Breast epithelium (tissue), 4 donors: ENCODE data around the gene UGT2B28. TPM values are rescaled to one million over a fixed set of nuclear protein-coding genes. Genes with fewer than 3 reads are reported as not detected.
"Not testable (repeated sequence)": the region's sequence is repeated elsewhere in the genome, so short reads cannot be mapped to it uniquely, and the experiment has no call there.

Source experiments
- DNase-seq, 2 donors: peaks; one replicate each; pipeline ENCODE4 v3.0.0-alpha.2; 2019; ENCODE audit warnings: low spot score in 2 of 2
- H3K27ac ChIP-seq, 2 donors: fragments of 200-600 bp; sonication (generic) in 1 of 2; one replicate each; pipeline ENCODE4 v1.5.1; 2016 to 2019; ENCODE audit warnings: mild to moderate bottlenecking in 1 of 2
- H3K27me3 ChIP-seq, 2 donors: fragments of 200-600 bp; sonication (generic) in 1 of 2; one replicate each; pipeline versions ENCODE4 v1.5.1 to v1.6.0; 2017 to 2019; ENCODE audit warnings: control low read depth in 1 of 2, mild to moderate bottlenecking in 1 of 2
- H3K36me3 ChIP-seq: fragments of 200-600 bp; one replicate; pipeline ENCODE4 v1.5.1; 2019
- H3K4me1 ChIP-seq, 2 donors: fragments of 200-600 bp; sonication (generic); one replicate each; pipeline ENCODE4 v1.5.1; 2016 to 2019; ENCODE audit warnings: control low read depth in 1 of 2
- H3K4me3 ChIP-seq, 3 donors: fragments of 200-600 bp; sonication (generic); 1 replicate in 2 of 3; 2 replicates in 1 of 3; pipeline ENCODE4 v1.5.1; 2016 to 2019; ENCODE audit warnings: mild to moderate bottlenecking in 3 of 3, moderate library complexity in 2 of 3
- H3K9me3 ChIP-seq, 2 donors: fragments of 200-600 bp; sonication (generic) in 1 of 2; one replicate each; pipeline ENCODE4 v1.5.1; 2016 to 2019; ENCODE audit warnings: control low read depth in 1 of 2
- POLR2A ChIP-seq: fragments of 450-650 bp; IDR thresholded peaks from one replicate; pipeline ENCODE4 v1.6.1; 2016; ENCODE audit warnings: antibody characterized with exemption, mild to moderate bottlenecking, moderate library complexity
- POLR2AphosphoS5 ChIP-seq, 3 donors: sonication (generic); formaldehyde crosslinking; IDR thresholded peaks; one replicate each; pipeline ENCODE4 v1.6.1; 2017; ENCODE audit warnings: antibody characterized with exemption in 3 of 3
- intact Hi-C: fragments of 100-400 bp; cut with DNase I; formaldehyde crosslinking; loops from one replicate; pipeline ENCODE4 v1.15.1; 2023; ENCODE audit warnings: low total_unique reads
- total RNA-seq, 3 donors: library from RNA; depleted of rRNA; stranded (reverse); fragments of >200 nt; gene quantifications; one replicate each; pipeline ENCODE4 v1.1.0, GENCODE V29; 2016
- TF ChIP-seq, protein P1 (sequence below), 3 donors: fragments of 450-650 bp; IDR thresholded peaks; one replicate each; pipeline ENCODE4 v1.5.1; 2016 to 2017; ENCODE audit warnings: antibody characterized with exemption in 3 of 3, mild to moderate bottlenecking in 3 of 3, moderate library complexity in 3 of 3

UGT2B28 gene
- total RNA-seq, 3 donors from 2014 or later: 1.9 to 2.0 TPM; not detected in 1

DNA sequence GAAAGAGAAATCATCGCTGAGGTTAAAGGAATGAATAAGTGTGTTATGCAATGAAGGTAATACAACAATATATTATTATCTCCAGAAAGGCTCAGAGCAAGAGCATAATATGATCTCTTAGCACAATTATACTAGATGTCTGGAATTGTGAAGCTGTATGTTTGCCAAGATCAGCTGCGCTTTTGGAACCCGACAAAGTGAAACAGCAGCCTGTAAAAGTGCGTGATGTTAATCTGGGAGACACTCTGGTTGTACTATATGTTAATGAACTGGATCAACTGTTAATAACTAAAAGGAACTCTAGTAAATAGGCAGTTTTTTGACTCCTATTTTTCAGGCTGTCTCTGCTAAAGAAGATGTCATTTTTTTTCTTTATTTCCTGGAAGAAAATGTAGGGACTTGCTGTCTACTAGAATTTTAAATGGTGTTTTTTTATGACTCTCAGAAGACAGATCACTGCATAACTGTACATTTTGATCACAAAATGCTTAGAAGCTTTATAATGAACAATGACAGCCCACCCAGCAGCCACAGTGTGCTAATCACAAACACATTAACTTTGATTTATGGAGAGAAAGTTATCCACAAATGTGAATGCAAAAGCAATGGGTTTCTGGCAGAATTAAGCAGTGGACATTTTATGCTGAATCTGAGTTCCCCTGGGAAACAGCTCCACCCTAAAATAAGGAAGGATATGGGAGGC lies 50.2 kb downstream of the UGT2B28 start:
- Histone ChIP-seq H3K27ac (no peak overlapping the region), H3K4me1 (no peaks in the 10 kb centered on the region), H3K9me3 (no peaks in the 10 kb centered on the region), H3K4me3 (no peak overlapping the region), H3K27me3 (no peaks in the 10 kb centered on the region), H3K36me3 (no peaks in the 10 kb centered on the region)
- DNase-seq: no peak
- no peak for TF ChIP-seq POLR2A
- TF ChIP-seq POLR2AphosphoS5 (IDR thresholded peaks at IDR 0.05): no peak
- TF ChIP-seq, protein P1, sequence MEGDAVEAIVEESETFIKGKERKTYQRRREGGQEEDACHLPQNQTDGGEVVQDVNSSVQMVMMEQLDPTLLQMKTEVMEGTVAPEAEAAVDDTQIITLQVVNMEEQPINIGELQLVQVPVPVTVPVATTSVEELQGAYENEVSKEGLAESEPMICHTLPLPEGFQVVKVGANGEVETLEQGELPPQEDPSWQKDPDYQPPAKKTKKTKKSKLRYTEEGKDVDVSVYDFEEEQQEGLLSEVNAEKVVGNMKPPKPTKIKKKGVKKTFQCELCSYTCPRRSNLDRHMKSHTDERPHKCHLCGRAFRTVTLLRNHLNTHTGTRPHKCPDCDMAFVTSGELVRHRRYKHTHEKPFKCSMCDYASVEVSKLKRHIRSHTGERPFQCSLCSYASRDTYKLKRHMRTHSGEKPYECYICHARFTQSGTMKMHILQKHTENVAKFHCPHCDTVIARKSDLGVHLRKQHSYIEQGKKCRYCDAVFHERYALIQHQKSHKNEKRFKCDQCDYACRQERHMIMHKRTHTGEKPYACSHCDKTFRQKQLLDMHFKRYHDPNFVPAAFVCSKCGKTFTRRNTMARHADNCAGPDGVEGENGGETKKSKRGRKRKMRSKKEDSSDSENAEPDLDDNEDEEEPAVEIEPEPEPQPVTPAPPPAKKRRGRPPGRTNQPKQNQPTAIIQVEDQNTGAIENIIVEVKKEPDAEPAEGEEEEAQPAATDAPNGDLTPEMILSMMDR (IDR thresholded peaks at IDR 0.05): no peak
- intact Hi-C loops: no loop called here

DNA sequence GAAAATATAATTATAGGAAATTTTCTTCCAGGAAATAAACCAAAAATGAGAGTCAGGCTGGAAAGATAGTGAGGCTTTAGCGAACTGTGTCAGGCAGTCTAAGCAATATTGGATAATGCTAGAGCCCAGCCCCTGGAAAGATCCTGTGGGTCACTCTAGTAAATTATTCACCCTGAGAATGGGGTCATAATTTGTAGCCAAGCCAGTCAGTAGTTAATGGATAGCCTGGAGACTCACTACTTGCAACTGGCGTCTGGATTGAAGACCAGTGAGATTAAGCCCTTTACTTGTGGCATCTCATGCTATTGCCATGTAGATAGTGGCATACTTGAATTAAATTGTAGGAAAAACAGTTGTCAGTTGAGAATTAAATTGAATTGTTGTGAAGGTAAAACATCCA lies 51.0 kb downstream of the UGT2B28 start:
- H3K9me3 ChIP-seq, H3K27me3 ChIP-seq, intact Hi-C loops, DNase-seq, H3K4me3 ChIP-seq, H3K4me1 ChIP-seq, H3K36me3 ChIP-seq, H3K27ac ChIP-seq: not testable (repeated sequence)

DNA sequence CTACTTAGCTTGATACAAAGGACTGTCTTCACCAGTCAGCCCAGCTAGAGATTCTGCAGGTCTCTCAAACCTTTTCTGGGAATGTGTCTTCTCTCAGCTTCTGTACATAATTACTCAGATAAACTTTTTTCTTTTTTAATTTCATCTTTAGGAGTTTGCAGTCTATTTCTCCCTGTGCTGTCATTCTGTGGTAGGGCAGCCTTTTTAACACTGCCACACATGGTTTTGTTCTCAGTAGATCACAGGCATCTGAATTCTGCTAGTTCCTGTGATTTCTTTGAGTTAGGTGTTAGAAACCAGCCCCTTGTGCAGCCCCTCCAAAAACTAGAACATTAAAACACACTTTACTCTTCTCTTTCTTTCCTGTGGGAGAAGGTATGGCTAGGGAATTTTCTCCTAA lies 55.2 kb downstream of the UGT2B28 start:
- H3K9me3 ChIP-seq, H3K27me3 ChIP-seq, intact Hi-C loops, H3K4me3 ChIP-seq, H3K4me1 ChIP-seq, H3K36me3 ChIP-seq, DNase-seq, H3K27ac ChIP-seq: not testable (repeated sequence)

DNA sequence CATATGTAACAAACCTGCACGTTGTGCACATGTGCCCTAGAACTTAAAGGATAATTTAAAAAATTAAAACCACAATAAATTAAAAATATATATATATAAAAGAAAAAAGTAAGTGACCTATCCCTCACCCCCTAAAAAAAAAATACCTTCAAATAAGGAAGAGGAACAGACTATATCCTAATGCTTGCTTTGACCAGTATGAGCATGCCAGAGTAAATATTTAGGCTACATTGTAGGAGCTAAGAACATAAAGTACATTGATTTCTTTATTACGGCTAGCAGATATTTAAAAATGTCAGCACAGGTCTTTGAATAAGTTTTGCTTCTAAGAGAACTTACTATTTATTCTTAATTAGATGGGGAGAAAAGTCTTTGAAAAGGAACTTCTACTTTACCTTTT lies 62.8 kb downstream of the UGT2B28 start:
- H3K27me3 ChIP-seq, H3K36me3 ChIP-seq, H3K9me3 ChIP-seq, intact Hi-C loops, H3K27ac ChIP-seq, DNase-seq, H3K4me1 ChIP-seq, H3K4me3 ChIP-seq: not testable (repeated sequence)

DNA sequence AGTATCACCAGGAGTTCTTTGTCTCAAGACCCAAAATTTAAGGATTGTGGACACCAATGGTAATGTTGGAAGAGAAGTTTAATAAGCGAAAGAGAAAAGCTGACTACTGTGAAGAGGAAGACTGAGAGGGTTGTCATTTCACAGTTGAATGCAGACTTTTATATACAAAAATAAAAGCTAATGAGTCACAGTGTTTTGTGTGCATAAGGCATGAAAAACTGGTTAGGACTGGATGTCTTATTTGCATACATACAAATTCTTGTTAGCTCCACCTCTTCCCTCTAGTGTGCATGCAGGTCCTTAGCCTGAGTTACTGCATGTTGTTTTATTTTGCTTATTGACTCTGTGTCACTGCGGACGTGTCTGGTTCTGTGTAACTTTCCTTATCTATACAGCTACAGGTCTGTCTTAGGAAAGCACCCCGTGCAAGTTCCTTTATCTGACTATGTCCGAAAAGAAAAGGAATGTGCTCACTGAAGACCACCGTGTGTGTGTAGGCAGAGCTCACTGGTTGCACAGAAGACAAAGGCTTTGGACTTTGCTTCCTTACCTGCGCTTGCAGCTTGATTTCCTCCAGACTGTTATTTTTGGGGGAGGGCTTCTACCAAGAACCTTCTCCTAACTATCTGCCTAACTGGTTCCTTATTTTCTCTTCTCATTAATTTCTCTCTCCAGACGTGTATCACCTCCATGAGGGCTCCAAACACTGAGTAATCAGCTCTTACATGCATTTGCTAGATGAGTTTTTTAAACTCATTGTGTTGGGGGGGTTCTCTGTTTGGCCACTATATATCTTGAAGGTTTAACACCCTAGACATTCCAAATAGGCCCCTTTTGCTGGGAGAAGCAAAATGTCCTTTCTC lies 63.5 kb downstream of the UGT2B28 start:
- not testable (repeated sequence) for H3K27ac ChIP-seq

More for the DNA sequence above, 63.5 kb downstream of the UGT2B28 start:
- H3K9me3 ChIP-seq, DNase-seq, H3K36me3 ChIP-seq, H3K4me3 ChIP-seq, intact Hi-C loops, H3K27me3 ChIP-seq, H3K4me1 ChIP-seq: not testable (repeated sequence)

Other genes starting within 250 kb of the UGT2B28 start
- 1 to 10 TPM in 1 of 3 donors, under 1 TPM in 1, not detected in 1; 0.33 to 2.5 TPM for gene UGT2B7, start 184.0 kb upstream of the UGT2B28 start, total RNA-seq
- gene UGT2B11, start 65.7 kb upstream of the UGT2B28 start, total RNA-seq: 10 to 100 TPM in 1 of 3 donors, 1 to 10 TPM in 1, not detected in 1; 4.0 to 18.4 TPM
- not detected for gene UGT2B4, start 215.4 kb downstream of the UGT2B28 start, total RNA-seq